Fibroblast of mammary gland (primary cell): Measurements from ENCODE around the gene SLC25A21.

ENCODE experiments used
- DNase-seq: peaks from one replicate; pipeline ENCODE4 v3.0.0-alpha.2; 2010; ENCODE audit warnings: low read depth
- H3K4me3 ChIP-seq: 2 replicates; pipeline ENCODE4 v1.5.1; 2011; ENCODE audit warnings: low read depth, mild to moderate bottlenecking, low read length, moderate library complexity; ENCODE audit not compliant: control insufficient read depth
- CTCF ChIP-seq: conservative IDR thresholded peaks from 2 replicates; pipeline ENCODE4 v1.5.1; 2011; ENCODE audit warnings: low read depth, low read length, inconsistent platforms; ENCODE audit not compliant: control insufficient read depth, insufficient read depth

SLC25A21 gene

DNA sequence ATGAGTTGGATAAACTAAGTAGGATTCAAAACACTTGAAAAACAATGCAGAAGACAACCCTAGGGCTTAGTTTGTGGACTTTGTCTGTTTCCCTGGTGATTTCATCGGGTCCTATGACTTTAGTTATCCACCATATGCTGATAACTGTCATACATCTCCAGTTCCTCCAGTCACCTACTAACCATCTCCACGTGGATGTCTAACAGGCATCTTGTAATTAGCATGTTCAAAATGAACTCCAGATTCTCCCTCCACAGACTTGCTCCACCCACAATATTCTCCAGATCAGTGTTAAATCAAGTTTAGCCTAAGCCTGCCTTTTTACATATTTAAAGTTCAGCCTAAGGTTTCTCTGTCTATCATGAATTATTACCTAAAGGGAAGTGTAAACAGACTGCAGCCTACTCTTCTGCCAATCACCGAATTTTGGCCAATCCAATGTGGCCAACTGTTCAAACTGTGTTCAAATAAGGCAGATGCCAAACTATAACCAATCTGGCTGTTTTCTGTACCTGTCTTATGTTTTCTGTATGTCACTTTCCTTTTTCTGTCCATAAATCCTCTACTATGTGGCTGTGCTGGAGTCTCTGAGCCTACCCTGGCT lies 423.7 kb downstream of the SLC25A21 start:
- no peak for TF ChIP-seq CTCF

GRCh38 chr14:36747411-36748184 lies 424.8 kb downstream of the SLC25A21 start:
- peak; percentile 8 for DNase-seq
- TF ChIP-seq CTCF, result peak; percentile 59
- no peak overlapping the region for H3K4me3 ChIP-seq

More for the DNA sequence above, 423.7 kb downstream of the SLC25A21 start:
- no peak overlapping the region for H3K4me3 ChIP-seq
- no peak for DNase-seq

- no peak for TF ChIP-seq CTCF
- DNase-seq, result no peak
- H3K4me3 ChIP-seq, result no peak overlapping the region
These were observed 425.5 kb downstream of the SLC25A21 start for GRCh38 chr14:36746872-36747271.

GRCh38 chr14:36741858-36742257 lies 430.5 kb downstream of the SLC25A21 start:
- DNase-seq, result no peak

GRCh38 chr14:36738269-36738668 lies 434.1 kb downstream of the SLC25A21 start:
- no peak for TF ChIP-seq CTCF
- no peak for DNase-seq

More at GRCh38 chr14:36741858-36742257, 430.5 kb downstream of the SLC25A21 start:
- no peak overlapping the region for H3K4me3 ChIP-seq
- no peak for TF ChIP-seq CTCF

GRCh38 chr14:36726128-36726527 lies 446.3 kb downstream of the SLC25A21 start:
- no peak for TF ChIP-seq CTCF
- no peak for DNase-seq
- H3K4me3 ChIP-seq, result no peak overlapping the region

More at GRCh38 chr14:36738269-36738668, 434.1 kb downstream of the SLC25A21 start:
- H3K4me3 ChIP-seq, result no peak overlapping the region
